HG03439 (cell line): ENCODE data around the gene VPS9D1.
"Not testable (repeated sequence)": the region's sequence is repeated elsewhere in the genome, so short reads cannot be mapped to it uniquely, and the experiment has no call there.

Experiments
- ATAC-seq: cut with Tn5 transposase; IDR thresholded peaks from one replicate; pipeline ENCODE4 v1.9.1; 2021; ENCODE audit warnings: mild to moderate bottlenecking, moderate library complexity; ENCODE audit not compliant: unreplicated experiment

Gene VPS9D1

DNA sequence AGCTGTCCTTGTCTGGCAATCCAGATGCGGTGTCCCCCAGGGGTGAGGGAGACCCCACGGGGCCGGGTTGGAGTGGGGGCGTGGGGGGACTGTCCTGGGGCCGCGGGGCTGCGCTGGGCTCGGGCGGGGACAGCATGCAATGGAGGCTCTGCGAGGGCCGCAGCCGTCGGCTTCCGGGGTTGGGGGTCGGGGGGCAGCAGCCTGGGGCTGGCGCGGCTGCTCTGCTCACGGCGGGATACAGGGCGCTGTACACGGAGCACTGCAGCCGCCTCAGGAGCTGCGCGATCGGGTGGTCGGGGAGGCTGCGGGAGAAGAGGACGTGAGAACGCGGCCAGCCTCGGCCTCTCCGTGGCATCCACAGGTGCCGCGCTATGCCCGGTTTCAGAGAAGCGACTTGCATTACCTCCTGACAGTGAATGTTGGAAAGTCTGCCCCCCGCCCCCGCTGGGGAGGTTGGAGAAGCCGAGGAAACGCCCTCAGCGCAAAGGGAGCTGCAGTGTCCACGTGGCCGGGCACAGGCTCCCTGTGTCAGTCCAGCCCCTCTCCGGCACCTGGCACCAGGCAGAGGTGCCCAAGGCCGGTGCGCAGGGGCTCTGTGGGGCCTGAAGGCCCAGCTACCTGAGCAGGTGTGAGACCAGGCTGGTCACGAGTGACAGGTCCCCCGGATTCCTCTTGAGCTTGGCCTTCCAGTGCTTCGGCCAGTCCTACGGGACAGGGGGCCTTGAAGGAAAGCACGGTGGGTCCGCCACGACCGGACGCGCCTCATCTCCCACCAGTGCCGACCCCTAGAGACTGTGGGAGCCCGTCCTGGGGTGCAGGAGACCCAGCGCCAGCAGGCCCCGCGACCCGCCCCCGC lies 9.8 kb downstream of the VPS9D1 start:
- no peak for ATAC-seq

DNA sequence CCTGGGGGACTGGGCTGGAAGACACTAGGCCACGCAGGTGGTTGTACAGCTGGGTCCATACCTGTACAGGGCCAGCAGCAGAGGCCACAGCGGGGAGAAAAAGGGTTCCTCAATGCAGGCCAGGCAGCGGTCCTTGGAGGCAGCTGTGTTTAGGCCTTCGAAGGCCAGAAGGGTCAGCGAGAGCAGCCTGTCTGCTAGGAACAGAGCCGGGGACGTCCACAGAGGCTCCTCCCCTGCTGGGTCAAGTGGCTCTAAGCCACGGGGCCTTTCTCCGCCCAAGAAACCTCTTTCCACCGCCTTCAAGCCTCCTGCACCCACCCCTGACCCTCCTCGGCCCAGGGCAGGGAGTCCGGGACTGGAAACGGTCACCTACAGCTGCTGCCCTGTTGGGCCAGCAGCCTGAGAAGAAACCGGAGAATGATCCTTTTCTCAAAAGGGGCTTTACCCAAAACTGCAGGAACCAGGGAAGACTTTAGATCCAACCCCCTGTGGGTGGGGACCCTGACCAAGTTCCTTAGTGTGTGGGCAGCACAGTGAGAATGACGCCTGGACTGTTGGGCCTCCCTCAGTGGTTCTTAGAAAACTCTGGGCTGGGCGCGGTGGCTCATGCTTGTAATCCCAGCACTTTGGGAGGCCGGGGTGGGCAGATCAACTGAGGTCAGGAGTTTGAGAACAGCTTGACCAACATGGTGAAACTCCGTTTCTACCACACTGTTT lies 10.8 kb downstream of the VPS9D1 start:
- no peak for ATAC-seq

- ATAC-seq, result no peak
Measured at GRCh38 chr16:89709166-89709565, 11.5 kb downstream of the VPS9D1 start.

GRCh38 chr16:89708481-89708931 lies 12.2 kb downstream of the VPS9D1 start:
- no peak for ATAC-seq

- ATAC-seq, result no peak
Measured at GRCh38 chr16:89707695-89708094, 13.0 kb downstream of the VPS9D1 start.

DNA sequence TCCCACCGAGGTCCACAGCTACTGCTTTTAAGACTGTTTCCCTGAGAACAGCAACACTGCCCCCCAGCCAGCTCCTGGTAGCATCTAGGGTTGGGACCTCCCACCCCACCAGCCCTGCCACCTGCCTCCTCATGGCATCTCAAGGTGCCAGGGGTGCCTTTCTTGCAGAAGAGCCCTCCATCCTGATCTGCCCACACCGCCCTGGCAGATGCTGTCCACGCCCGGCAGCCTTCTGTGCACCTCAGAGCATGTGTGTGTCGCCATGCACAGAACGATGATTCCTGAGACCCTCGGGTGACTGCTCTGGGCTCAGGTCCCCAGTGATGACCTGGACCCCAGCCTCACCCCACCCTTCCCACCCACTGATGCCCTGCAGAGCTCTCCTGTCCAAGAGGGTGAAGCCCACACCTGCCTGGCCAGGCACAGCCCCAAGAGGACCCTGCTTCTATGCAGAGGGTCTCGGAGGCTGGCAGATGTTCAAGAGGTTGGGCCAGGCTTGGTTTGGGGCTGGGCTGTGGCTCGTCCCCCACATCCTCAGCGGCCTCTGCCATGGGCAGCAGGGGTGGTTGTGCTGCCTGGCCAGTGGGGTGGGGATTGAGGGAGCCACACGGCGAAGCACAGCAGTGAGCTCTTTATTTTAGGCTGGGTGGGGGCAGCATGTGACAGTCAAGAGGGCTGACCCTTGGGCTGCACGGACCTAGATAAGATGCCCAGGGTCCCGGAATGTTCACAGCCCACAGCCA lies 14.0 kb downstream of the VPS9D1 start:
- no peak for ATAC-seq

DNA sequence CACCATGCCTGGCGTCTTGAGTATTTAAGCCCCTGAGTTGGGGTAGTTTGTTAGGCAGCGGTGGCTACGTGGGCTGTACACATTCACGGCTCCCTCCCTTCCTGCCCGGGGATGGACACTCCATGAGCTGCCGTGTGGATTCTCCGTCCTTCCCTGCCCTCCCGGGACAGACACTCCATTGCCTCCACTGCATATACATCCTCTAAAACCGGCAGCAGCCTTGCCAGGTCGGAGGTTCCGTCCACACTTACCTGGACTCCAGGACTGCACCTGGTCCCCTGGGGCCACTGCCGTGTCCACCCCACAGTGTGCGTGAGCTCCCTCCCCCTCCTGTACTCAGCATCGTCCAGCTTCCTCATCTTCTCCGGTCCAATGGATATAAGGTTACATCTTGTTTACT lies 15.7 kb downstream of the VPS9D1 start:
- no peak for ATAC-seq

GRCh38 chr16:89704281-89704680 lies 16.4 kb downstream of the VPS9D1 start:
- no peak for ATAC-seq

- ATAC-seq, result peak; percentile 62
Measured at GRCh38 chr16:89701425-89702406, 19.0 kb downstream of the VPS9D1 start, which contains the start of gene SPATA2L. Gene SPATA2L (minus strand): TSS chr16:89701705. CDS start chr16:89701232, 473 bp downstream.

- ATAC-seq, result peak; percentile 2
Measured at GRCh38 chr16:89700649-89701424, 19.9 kb downstream of the VPS9D1 start.

- peak; percentile 46 for ATAC-seq
Measured at GRCh38 chr16:89700100-89700648, 20.5 kb downstream of the VPS9D1 start.

DNA sequence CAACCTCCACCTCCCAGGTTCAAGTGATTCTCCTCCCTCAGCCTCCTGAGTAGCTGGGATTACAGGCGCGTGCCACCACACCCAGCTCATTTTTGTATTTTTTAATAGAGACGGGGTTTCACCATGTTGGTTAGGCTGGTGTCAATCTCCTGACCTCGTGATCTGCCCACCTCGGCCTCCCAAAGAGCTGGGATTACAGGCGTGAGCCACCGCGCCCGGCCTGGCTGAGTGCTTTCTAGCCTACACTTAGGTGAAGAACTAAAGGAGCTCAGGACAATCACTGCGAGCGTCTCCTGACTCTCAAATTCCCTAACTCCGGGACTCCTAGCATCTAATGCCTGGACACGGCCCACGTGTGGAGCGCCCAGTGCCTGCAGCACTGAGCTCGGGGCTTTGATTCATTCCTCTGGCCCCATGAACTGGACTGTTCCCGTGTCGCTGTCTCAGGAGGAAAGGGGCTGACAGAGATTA lies 21.0 kb downstream of the VPS9D1 start:
- ATAC-seq, result not testable (repeated sequence)

DNA sequence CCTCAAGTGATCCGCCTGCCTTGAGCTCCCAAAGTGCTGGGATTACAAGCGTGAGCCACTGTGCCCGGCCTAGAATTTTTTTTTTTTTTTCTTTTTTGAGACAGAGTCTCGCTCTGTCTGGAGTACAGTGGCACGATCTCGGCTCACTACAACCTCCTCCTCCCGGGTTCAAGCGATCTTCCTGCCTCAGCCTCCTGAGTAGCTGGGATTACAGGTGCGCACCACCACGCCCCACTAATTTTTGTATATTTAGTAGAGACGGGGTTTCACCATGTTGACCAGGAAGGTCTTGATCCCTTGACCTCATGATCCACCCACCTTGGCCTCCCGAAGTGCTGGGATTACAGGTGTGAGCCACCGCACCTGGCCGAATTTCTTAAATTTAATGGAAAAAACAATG lies 22.0 kb downstream of the VPS9D1 start:
- ATAC-seq, result not testable (repeated sequence)

DNA sequence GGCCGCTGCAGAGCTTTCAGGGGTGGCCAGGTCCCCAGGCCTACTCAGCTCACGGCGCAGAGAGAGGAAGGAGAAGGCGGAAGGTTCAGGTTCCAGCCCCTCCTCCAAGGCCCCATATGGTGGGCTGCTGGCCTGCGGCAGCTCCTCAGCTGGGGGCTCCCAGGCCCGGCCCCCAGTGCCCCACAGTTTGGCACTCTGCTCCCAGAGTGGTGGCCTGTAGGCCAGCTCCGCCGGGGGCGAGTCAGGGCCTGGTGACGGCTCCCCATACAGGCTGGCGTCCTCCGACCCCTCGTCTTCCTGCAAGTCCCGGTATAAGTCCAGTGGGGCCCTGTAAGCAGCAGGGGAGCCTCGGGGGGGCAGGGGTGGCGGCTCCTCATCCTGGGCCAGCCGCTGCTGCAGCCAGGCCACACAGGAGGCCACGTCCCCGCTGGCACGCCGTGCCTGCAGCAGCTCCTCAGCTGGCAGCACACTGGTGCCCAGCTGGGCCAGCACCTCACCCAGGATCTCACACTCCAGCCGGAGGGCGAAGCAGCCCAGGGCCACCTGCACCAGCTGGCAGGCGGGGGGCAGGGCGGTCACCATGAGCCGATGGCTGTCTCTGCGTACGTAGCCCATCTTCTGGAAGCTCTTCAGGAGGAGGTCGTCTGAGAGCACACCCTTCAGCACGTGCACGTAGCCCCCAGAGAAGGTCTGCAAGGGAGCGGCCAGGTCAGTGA lies 22.9 kb downstream of the VPS9D1 start:
- no peak for ATAC-seq

- no peak for ATAC-seq
Measured at GRCh38 chr16:89697161-89697615, 23.5 kb downstream of the VPS9D1 start.

- no peak for ATAC-seq
Measured at GRCh38 chr16:89696670-89697128, 24.0 kb downstream of the VPS9D1 start.

DNA sequence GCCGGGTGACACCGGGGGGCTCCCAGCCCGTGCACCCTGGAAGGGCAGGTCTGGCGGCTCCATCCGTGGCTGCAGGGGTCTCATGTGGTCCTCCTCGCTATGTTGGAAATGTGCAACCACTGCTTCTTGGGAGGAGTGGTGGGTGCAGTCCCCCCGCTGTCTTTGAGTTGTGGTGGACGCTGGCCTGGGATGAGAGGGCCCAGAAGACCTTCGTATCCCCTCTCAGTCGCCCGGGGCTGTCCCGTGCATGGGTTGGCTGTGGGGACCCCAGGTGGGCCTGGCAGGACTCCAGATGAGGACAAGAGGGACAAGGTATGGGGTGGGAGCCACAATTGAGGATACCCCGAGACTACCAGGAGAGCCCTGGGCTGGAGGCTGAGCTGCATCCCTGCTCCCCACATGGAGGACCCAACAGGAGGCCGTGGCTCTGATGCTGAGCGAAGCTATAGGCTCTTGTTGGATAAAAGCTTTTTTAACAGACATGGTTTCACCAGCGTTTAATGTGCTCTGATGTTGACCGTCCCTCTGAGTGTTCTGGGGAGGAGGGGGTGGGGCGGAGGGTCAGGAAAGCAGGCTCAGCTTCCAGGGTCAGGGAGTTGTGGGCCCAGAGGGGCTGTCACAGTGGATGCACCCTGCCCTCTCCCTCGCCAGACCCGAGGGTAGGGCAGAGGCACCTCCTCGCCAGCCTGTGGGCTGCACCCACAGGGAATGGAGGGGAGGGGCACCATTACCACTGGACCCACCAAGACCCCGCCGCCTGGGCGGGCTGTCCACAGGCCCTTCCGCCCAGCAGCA lies 24.6 kb downstream of the VPS9D1 start:
- no peak for ATAC-seq
